T follicular helper cell (primary cell): ENCODE results near the gene ALKBH3.

ENCODE experiments used
- DNase-seq: peaks from one replicate; pipeline ENCODE4 v3.0.0-alpha.2; 2020; ENCODE audit warnings: low read depth

The ALKBH3 gene

GRCh38 chr11:43962383-43963278 lies 82.0 kb downstream of the ALKBH3 start:
- no peak for DNase-seq

GRCh38 chr11:43963279-43963620 lies 82.6 kb downstream of the ALKBH3 start:
- no peak for DNase-seq

DNA sequence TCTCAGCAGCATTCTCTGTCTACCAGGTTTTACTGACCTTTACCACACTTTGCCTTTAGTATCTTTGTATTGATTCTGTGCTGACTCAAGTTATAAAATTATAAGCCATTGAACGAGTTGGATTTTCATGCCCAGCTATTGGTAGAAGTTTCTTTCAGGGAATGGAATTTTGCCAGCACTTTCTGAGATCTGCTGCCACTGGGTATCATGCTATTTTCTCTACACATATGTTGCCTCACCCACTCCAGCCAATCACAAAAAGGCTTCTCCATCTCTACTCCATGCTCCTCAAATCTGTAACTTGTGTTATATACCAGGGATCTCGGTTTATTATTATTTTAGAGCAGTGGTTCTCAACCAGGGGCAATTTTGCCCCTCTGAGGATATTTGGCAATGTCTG lies 87.0 kb downstream of the ALKBH3 start:
- no peak for DNase-seq

- no peak for DNase-seq
These were observed 88.1 kb downstream of the ALKBH3 start for GRCh38 chr11:43968719-43969118.

DNA sequence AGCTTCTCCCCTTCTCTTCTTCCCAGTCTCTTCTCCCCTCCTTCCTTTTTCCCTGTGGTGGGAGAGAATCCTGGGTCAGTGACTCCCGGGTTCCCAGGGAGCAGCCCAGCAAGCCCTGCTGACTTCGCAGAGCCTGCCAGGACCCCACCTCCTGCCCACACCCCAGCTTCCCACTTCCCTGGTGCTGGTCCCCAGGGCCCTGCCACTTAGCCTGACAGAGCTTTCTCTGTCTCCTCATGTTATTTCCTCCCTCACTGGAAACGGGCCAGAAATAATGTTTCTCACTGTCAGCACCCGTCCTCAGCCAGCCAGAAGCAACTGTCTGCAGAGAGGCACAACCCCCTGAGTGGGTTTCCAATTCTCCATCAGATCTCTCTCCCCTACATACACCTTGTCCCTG lies 88.9 kb downstream of the ALKBH3 start:
- DNase-seq, result no peak
